H54 (cell line): ENCODE data around the gene PRORP.
"Not testable (repeated sequence)": the region's sequence is repeated elsewhere in the genome, so short reads cannot be mapped to it uniquely, and the experiment has no call there.

ENCODE experiments used
- DNase-seq: peaks from one replicate; pipeline ENCODE4 v3.0.0; 2011; ENCODE audit warnings: low spot score, mixed read lengths; ENCODE audit not compliant: insufficient read length
- FAIRE-seq: peaks from 3 replicates; lab custom pipeline; 2011; peaks lifted over from hg19 to GRCh38; lab: Jason Lieb, UNC
- POLR2A ChIP-seq: IDR thresholded peaks from 2 replicates; pipeline ENCODE4 v1.6.1; 2011; ENCODE audit warnings: low read depth, mild to moderate bottlenecking, low read length

The PRORP gene

GRCh38 chr14:35121887-35122695 is at the start of gene PRORP, which contains the start of gene PPP2R3C:
TSS of gene PRORP (plus strand) at chr14:35122552. CDS start at chr14:35123246, 694 bp downstream.
TSS of gene PPP2R3C (minus strand) at chr14:35121990. CDS start at chr14:35121959, 31 bp downstream.
- TF ChIP-seq POLR2A = 0 out of 2 replicates have a peak, but pooled peaks have one; percentile 21
- FAIRE-seq (peak; percentile 90), DNase-seq (peak; percentile 68)

DNA sequence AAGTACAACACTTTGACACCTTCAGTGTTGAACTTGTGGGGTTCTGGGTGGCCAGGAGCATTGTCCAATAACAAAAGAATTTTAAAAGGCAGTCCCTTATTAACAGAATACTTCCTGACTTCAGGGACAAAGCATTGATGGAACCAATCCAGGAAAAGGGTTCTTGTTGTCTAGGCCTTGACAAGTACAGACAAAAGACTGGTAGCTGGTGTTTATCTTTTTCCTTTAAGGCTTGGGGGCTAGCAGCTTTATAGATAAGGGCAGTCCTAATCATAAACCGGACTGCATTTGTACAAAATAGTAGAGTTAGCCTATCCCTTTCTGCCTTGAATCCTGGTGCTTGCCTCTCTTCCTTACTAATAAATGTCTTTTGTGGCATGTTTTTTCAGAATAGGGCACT is 48.9 kb upstream of the PRORP start:
- FAIRE-seq (no peak), DNase-seq (no peak)
- TF ChIP-seq POLR2A = no peak

- no peak for TF ChIP-seq POLR2A
- FAIRE-seq (no peak), DNase-seq (no peak)
Observed at GRCh38 chr14:35078082-35078481, 44.3 kb upstream of the PRORP start.

GRCh38 chr14:35079742-35080141 is 42.6 kb upstream of the PRORP start:
- DNase-seq (no peak), FAIRE-seq (no peak)
- TF ChIP-seq POLR2A = no peak

DNA sequence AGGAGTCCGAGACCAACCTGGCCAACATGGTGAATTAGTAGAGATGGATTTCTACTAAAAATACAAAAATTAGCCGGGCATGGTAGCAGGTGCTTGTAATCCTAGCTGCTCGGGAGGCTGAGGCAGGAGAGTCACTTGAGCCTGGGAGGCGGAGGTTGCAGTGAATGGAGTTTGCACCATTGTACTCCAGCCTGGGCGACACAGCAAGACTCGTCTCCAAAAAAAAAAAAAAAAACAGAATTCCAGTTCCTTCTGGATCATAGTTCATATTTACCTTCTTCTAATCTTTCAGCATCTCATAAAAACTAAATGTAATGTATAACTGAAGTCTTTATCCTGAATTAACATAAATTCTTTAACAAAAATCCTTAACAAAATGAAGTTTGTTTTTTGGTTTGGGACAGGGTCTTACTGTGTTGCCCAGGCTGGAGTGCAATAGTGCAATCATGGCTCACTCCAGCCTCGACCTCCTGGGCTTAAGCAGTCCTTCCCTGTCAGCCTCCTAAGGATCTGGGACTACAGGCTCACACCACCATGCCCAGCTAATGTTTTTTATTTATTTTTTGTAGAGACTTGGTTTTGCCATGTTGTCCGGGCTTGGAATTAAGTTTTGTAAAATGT is 38.7 kb upstream of the PRORP start:
- FAIRE-seq = no peak
- DNase-seq = no peak
- no peak for TF ChIP-seq POLR2A

DNA sequence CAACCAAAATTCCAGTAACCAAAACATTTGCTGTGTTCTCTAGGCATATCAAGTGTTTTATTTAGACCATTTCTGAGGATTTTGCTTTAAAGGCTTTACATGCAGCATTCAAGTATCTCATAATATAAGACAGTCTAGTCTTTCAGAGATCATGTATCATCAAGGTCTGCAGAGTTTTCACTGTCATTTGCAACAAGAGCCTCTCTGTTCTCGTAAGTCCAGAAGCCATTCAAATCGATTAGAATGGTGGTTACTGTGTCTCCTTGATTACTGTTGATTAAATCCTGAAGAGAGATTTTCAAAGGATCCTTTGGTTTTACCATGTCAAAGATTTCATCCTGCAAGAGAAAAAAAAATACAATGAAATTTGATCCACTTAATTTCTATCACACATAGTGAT is 36.9 kb upstream of the PRORP start:
- FAIRE-seq (peak; percentile 6), DNase-seq (no peak)
- no peak for TF ChIP-seq POLR2A

DNA sequence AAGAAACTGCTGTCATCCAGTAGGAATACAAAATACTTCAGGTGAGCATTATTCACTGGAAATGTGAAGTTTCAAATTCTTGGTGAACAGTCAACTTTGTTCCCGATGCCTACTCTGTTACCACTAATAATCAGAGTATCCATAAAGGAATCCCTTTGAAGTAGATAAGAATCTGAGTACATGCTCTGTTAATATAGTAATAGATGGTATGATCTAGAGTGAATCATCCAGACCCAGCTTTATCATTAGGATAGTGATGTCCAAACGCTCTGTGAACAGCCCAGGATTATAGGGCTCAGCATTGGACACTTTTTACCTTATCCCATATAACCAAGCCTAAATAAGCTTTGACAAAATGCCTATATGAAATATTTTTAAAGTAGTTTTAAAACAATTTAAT is 33.8 kb upstream of the PRORP start:
- FAIRE-seq = no peak
- no peak for TF ChIP-seq POLR2A
- DNase-seq = no peak

GRCh38 chr14:35094645-35095044 is 27.7 kb upstream of the PRORP start:
- DNase-seq, FAIRE-seq: not testable (repeated sequence)

- DNase-seq = no peak
- no peak for TF ChIP-seq POLR2A
- no peak for FAIRE-seq
Observed at GRCh38 chr14:35107866-35108265, 14.5 kb upstream of the PRORP start.

GRCh38 chr14:35112641-35113040 is 9.7 kb upstream of the PRORP start:
- no peak for TF ChIP-seq POLR2A
- FAIRE-seq (no peak), DNase-seq (no peak)

DNA sequence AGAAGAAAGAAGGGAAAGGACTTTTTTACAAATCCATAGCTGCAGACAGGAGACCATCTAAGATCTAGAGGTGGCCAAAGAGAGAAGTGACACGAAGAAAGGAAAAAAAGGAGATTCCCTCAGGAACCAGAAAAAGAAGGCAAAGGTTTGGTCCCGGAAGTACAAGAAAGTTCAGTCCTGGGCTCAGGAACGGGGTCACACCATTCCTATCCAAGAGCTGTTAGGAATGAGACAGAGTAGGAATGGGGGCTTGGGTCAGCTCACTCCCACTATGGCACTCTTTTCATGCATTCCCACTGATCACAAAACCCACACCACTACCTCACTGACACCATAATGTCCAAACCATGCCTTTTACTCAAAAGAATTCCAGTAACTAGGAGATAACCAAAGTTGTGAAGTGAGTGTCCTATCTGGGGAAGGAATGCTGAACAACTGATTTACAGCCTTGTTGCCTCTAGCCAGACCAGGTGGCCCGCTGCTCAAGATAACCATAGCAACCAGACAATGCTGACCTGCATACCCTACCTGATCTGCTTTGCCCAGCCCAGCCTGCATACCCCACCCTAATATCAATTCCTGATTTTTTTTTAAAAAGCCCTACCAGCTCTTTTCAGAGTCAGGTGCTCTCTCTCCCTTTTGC is 8.9 kb upstream of the PRORP start:
- DNase-seq = no peak
- TF ChIP-seq POLR2A = no peak
- FAIRE-seq = no peak

DNA sequence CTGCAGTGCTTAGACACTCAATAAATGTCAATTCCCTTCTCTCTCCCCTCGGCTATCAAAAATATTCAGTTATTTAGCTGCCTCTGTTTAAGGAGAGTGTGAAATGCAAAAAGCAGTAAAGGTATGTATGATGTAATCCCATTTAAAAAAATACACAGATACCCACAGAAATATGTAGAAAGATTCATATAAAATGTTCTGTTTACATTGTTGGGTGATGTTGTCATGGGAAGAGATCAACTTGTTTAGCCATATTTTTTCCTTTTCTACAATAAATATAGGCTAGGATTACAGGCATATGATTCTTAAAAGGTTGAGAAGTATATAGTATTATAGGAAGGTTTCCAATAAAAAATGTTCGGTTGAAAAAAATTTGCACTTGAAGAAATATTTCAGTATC is 8.3 kb upstream of the PRORP start:
- no peak for FAIRE-seq
- no peak for DNase-seq
- no peak for TF ChIP-seq POLR2A

DNA sequence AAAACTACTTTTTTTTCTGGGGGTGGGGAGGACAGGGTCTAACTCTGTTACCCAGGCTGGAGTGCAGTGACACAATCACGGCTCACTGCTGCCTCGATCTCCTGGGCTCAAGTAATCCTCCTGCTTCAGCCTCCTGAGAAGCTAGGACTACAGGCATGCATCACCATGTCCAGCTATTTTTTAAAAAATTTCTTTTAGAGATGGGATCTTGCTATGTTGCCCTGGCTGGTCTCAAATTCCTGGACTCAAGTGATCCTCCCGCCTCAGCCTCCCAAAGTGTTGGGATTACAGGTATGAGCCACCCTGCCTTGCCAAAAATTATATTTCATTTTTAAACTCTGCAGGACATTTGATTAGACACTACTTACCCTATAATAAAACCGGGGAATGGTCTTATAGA is 6.1 kb upstream of the PRORP start:
- FAIRE-seq (no peak), DNase-seq (no peak)
- no peak for TF ChIP-seq POLR2A

GRCh38 chr14:35117112-35117511 is 5.2 kb upstream of the PRORP start:
- no peak for TF ChIP-seq POLR2A
- FAIRE-seq (no peak), DNase-seq (no peak)
